HG03442 (cell line): Measurements from ENCODE around the gene PET117.
"Not testable (repeated sequence)": the region's sequence is repeated elsewhere in the genome, so short reads cannot be mapped to it uniquely, and the experiment has no call there.

Source experiments
- ATAC-seq: cut with Tn5 transposase; IDR thresholded peaks from one replicate; pipeline ENCODE4 v1.9.1; 2021; ENCODE audit warnings: mild to moderate bottlenecking, moderate library complexity; ENCODE audit not compliant: unreplicated experiment

Gene PET117

DNA sequence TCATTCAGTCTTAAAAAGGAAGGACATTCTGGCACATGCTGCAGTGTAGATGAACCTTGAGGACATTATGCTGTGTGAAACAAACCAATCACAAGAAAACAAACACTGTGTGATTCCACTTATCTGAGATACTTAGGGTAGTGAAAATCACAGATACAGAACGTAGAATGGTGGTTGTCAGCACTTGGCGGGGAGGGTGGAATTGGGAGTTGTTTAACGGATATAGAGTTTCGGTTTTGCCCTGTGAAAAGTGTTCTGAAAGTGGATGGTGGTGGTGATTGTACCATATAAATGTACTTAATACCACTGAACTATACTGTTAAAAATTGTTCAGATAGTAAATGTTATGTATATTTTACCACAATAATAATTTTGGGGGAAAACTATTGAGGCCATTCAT lies 18.4 kb downstream of the PET117 start:
- ATAC-seq = no peak

DNA sequence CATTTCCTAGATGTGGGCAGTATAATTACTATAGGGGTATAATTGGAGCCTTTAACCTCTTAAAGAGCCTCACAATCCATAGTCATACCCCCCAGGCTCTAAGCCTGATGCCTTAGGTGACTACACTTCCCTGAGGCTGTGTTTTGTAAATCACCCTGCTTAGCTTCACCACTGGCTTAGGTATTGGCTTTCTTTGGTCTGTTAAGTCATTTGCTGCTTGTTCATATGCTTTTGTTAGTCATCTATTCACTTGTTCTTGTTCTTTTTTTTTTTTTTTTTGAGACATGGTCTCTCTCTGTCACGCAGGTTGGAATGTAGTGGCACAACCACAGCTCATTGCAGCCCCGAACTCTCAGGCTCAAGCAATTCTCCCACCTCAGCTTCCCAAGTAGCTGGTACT lies 26.7 kb downstream of the PET117 start:
- no peak for ATAC-seq

DNA sequence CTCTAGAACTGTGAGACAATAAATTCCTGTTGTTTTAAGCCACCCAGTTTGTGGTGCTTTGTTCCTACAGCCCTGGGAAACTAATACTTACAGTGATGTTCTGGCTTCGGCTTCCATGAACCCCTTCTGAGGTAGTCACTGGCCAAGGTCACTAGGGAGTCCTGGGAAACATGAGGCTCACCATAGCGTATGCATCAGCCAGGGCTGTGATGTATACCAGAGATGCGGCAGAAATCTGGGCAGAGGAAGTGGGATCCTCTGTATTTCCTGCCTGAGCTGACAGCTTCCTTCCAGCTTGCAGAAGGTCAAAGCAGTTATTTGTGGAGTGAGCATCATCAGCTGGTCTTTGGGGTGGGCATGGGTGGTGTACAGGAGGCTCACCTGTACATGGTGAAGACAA lies 27.9 kb downstream of the PET117 start:
- ATAC-seq = no peak

DNA sequence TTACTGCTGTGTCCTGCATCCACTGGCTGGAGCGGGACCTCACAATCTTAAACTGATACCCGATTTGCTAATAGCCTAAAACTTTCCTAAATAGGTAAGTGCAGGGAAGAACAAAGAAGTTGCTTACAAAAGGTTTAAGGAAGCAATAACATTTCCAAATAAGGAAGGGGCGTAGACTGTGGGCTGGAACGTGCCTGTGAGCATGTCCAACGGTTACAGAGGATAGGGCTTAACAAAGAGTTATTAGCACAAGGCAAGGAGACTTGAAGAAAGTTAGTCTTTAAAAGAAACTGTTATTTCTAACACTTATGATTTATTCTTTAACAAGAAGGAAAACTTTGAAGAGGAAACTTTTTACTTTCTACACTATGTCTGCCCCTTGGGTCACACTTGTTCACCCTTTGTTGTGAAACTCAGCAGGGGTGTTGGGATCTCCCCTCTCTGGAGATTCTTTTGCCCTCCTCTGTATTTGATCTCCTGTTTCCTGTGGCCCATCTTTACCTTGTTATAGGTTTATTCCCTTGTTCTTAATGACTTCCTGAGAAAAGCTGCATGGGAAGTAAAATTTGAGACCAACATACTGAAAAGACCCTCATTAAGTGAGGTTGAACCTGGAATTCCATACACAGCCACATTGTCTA lies 28.7 kb downstream of the PET117 start:
- ATAC-seq = no peak

DNA sequence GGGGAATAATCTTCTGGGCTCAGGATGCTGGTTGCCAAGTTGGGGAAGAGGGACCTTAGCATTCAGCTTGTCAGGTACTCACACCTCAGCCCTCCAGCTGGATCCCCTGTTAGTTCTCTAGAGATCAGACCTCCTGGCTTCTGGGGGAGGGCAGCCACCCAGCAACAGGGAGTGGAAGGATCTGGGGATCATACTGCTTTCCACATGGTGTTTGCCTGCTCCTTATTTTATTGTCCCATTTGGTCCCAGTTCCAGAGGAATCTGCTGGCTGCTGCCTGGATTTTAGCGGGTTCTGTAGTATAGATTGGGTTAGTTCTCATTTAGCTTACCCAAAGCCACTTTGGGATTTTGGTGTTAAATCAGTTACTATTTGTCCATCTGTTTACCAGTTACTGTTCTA lies 29.3 kb downstream of the PET117 start:
- no peak for ATAC-seq

DNA sequence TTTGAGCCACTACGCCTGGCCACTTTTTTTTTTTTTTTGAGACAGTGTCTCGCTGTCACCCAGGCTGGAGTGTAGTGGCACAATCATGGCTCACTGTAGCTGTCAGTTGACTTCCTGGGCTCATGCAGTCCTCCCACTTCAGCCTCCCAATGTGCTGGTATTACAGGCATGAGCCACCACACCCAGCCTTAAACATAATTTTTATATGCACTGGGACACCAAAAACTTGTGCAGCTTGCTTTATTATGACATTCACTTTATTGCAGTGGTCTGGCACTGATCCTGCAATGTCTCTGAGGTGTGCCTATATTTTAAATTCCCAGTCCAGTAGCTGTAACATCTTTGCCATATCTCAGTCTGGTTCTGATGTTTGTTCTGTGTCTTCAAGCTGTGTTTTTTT lies 34.7 kb downstream of the PET117 start:
- ATAC-seq = no peak

DNA sequence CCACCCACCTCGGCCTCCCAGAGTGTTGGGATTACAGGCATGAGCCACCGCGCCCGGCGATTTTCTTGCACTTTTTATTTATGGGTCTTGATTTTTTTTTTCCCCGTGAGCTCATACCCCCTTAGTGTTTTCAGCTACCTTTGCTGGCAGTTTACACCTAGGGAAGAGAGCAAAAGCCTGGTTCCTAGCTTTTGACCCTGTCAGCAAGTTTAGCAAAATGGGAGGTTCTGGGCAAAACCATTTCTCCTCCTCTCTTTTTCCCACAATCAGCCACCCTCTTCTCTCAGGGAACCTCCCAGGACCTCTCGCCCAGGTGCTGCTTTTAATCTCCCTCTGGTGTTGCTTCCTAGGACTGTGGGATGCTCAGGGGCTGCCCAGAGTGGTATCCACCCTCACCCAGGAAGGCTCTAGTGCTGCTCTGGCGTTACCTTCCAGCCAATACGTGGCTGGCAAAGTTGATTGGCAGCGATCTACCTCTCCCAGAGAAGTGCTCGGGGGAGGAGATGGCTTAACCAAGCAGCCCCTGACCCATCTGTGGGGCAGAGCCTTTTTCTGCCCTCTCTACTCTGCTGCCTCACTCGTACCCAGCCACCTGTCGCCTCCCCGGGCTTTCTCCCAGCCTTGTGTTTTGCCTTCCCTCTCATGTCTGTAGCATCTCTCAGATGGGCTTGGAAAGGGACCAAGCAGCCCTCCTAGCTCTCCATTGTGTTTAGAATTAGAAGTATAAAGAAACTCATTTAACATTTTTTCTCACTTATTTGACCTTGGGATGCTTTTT lies 37.4 kb downstream of the PET117 start:
- ATAC-seq = no peak

DNA sequence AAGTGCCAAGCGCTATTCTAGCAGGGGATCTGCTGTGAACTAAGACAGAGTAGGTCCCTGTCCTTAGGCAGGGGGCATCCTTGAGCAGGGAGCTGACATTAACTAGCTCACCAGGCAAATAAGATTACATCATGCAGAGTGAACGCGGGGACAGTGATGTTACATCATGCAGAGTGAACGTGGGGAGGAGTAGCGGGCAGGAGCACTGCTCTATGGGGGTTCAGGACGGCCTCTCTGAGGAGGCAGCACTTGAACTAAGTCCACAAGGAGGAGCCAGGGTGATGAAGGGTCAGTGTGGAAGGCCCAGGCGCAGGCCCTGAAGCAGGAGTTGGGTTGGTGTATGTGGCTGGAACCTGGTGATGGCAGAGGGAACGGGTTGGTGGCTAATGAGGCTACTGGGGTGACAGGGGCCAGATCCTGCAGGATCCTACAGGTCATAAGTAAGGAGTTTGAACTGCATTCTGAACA lies 38.7 kb downstream of the PET117 start:
- no peak for ATAC-seq

DNA sequence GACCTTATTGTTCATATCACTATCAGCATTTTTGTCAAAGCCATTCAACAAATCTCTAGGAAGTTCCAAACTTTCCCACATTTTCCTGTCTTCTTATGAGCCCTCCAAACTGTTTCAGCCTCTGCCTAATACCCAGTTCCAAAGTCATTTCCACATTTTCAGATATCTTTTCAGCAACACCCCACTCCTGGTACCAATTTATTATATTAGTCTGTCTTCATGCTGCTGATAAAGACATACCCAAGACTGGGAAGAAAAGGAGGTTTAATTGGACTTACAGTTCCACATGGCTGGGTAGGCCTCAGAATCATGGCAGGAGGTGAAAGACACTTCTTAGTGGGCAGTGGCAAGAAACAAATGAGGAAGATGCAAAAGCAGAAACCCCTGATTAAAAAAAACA lies 42.7 kb downstream of the PET117 start:
- ATAC-seq = not testable (repeated sequence)

- ATAC-seq = no peak
These were observed 43.2 kb downstream of the PET117 start for GRCh38 chr20:18180815-18181214.

- no peak for ATAC-seq
These were observed 49.4 kb downstream of the PET117 start for GRCh38 chr20:18187020-18187419.

- no peak for ATAC-seq
These were observed 50.8 kb downstream of the PET117 start for GRCh38 chr20:18188434-18188833.

DNA sequence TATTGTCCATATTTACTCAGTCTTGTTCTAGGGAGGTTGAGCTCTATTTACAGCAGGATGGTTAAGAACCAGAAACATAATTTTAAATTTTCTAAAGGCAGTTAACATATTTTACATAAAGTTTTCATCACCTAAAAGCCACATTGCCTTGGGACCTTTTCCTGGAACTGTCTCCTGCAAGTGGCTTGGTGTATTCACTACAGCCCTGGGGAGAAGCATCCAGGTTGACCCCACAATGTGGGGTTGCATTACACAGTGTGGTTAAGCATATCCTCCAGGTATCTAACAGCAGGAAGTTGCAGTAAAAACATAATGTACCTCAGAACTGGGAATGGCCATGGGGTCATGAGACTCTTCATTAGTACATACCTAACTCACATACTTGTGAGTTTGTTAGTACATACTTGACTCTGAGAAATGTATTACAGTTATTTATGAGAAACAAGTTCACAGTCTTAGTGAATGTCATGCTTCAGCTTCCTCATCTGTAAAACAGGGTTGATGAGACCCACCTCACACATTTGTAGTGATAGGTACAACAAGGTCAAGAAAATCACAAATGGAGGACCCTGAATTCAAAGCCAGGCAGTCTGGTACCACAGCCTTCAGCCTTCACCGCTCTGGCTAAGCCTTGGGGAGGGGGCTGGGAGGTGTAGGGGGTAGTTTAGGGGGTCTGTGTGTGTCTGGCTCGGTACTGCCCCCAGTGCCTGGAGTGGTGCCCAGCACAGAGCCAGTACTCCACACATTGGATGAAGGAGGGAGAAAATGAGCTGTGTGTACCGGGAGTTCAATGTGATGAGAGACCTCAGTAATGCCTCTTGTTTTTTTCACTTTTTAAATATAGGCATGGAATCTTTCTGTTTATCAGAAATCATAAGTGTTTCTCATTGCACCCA lies 52.9 kb downstream of the PET117 start:
- ATAC-seq = no peak

DNA sequence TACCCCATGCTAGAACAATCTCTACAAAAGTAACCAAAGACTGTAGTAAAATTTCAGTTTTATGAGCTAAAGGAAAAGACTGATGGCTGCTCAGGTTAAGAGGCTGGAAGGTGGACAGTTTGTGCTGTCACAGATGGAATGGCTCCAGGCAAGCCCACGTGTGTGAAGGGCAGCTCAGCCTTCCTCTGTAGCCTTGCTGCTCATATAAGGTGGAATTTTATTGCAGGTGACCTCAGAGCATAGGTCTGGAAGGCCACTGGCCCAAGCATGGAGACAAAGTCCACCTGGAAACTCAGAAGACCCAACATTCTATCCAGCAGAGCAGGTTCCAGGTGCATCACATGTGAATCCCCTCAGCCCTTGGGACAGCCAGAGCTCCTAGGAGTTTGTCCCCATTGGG lies 53.6 kb downstream of the PET117 start:
- no peak for ATAC-seq
